NCI-H82 (cell line): ENCODE measurements around the gene GFOD2.

Source experiments
- DNase-seq: peaks from one replicate; lab custom pipeline; 2025; lab: John Stamatoyannopoulos, UW

GFOD2 gene

GRCh38 chr16:67641779-67642708 lies 77.1 kb downstream of the GFOD2 start:
- DNase-seq = no peak

DNA sequence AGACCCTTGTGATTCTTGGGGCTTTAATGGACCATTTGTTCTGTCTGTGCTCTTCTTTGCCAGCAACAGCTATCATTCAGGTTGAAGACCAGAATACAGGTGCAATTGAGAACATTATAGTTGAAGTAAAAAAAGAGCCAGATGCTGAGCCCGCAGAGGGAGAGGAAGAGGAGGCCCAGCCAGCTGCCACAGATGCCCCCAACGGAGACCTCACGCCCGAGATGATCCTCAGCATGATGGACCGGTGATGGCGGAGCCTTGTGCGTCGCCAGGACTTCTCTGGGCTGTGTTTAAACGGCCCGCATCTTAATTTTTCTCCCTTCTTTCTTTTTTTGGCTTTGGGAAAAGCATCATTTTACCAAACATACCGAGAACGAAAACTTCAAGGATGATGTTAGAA lies 81.5 kb downstream of the GFOD2 start:
- no peak for DNase-seq

DNA sequence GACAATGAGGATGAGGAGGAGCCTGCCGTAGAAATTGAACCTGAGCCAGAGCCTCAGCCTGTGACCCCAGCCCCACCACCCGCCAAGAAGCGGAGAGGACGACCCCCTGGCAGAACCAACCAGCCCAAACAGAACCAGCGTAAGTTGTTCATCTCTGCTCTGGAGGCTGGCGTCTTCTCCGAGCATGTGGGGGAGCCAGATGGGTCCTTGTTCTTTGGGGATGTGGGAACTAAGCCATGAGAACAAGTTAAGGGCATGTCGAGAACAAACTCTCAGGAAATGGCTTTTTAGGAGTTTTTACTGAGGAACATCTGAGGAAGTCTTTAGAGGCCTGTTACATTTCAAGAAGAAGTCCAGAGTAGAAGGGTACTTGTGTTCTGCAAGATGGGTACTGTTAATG lies 82.4 kb downstream of the GFOD2 start:
- DNase-seq = no peak

DNA sequence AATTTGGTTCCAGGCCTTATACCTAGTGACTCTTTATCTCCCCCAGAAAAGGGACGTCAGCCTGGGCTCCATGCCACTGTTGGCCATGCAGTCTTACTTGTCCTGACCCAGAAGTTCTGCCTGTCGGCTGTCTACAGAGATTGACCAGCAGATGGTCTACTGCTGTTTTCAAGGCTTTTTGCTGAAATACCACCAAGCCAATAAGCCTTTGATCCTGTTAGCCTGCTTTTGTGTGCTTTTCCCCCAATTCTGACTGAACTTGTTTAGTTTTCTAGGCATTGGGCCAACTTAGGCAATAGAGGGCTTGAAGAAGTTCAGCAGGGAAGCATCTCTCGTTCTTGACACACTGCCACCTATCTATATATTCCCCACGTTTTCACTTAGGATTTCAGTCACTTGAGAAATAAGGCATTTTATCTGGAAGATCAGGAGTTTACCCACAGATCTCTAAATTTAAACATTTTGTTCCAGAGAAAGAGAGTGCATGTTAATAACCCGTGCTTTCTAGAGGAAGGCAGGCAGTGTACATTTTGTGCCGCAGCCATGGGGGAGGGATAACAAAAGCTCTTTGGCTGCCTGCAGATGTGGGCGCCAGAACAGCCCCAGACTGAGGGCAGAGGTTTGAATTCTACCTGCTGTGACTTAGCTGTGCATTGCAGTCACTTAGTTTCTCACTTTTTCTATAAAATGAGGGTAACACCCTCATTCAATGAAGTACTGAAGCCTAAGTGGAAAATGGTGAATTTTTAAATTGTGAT lies 86.5 kb downstream of the GFOD2 start:
- no peak for DNase-seq

- DNase-seq = no peak
Measured at GRCh38 chr16:67628216-67628615, 90.9 kb downstream of the GFOD2 start.
